ENCODE measurements around the gene S100A4. TPM values are rescaled to one million over a fixed set of nuclear protein-coding genes. Genes with fewer than 3 reads are reported as not detected.

S100A4 gene
- total RNA-seq, 1 donor from 2014 or later = 2.8 TPM

DNA sequence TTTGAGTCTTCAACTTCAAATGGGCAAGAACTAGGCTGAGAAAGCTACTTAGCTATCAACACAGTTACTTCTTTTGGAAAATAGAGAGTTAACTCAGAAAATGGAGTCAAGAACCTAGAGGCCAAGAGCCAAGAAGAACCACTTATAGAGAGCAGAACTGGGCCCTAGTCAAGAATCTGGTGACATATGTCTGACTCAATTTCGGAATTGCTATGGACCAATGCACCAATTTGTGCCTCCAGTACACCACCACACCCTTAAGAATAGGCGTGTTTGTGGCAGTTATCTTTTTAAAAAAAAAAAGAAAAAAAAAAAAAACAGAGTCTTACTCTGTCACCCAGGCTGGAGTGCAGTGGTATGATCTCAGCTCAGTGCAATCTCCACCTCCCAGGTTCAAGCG, 12.3 kb upstream of the S100A4 start:
- Mint-ChIP-seq H3K27me3 (ENCODE audit: unreplicated experiment) (peaks cover 5% of the 10 kb centered on the region), H3K27ac (ENCODE audit: unreplicated experiment) (no peak overlapping the region), H3K9me3 (ENCODE audit: unreplicated experiment) (no peaks in the 10 kb centered on the region), H3K36me3 (ENCODE audit: low read depth, unreplicated experiment) (no peaks in the 10 kb centered on the region), H3K4me3 (ENCODE audit: unreplicated experiment) (no peak overlapping the region), H3K4me1 (ENCODE audit: unreplicated experiment) (peaks cover 21% of the 10 kb centered on the region)
- DNase-seq (ENCODE audit: low spot score) = no peak
- TF ChIP-seq, protein P1, sequence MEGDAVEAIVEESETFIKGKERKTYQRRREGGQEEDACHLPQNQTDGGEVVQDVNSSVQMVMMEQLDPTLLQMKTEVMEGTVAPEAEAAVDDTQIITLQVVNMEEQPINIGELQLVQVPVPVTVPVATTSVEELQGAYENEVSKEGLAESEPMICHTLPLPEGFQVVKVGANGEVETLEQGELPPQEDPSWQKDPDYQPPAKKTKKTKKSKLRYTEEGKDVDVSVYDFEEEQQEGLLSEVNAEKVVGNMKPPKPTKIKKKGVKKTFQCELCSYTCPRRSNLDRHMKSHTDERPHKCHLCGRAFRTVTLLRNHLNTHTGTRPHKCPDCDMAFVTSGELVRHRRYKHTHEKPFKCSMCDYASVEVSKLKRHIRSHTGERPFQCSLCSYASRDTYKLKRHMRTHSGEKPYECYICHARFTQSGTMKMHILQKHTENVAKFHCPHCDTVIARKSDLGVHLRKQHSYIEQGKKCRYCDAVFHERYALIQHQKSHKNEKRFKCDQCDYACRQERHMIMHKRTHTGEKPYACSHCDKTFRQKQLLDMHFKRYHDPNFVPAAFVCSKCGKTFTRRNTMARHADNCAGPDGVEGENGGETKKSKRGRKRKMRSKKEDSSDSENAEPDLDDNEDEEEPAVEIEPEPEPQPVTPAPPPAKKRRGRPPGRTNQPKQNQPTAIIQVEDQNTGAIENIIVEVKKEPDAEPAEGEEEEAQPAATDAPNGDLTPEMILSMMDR (IDR thresholded peaks at IDR 0.05; ENCODE audit: unreplicated experiment) = no peak

DNA sequence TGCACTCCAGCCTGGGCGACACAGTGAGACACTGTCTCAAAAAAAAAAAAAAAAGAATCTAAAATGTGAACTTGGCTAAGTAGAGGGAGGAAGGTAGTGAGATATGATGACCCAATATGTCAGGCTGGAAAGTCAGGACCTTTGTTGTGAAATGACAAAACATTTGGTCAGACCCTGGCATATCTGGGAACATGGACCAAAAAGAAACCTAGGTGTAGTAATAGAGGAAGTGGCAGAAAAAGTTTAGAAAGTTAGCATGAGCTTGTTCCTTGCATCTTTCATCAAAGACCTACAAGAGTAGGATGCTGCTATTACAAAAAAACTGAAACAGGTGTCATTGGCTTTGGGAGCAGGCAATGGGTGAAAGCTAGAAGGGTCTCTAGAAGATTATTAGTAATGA, 10.7 kb upstream of the S100A4 start:
- Mint-ChIP-seq H3K4me1 (ENCODE audit: unreplicated experiment) (peaks cover 21% of the 10 kb centered on the region), H3K4me3 (ENCODE audit: unreplicated experiment) (no peak overlapping the region), H3K27me3 (ENCODE audit: unreplicated experiment) (peaks cover 5% of the 10 kb centered on the region), H3K27ac (ENCODE audit: unreplicated experiment) (no peak overlapping the region), H3K36me3 (ENCODE audit: low read depth, unreplicated experiment) (no peaks in the 10 kb centered on the region), H3K9me3 (ENCODE audit: unreplicated experiment) (no peaks in the 10 kb centered on the region)
- DNase-seq (ENCODE audit: low spot score) = no peak
- TF ChIP-seq, protein P1 (IDR thresholded peaks at IDR 0.05; ENCODE audit: unreplicated experiment) = no peak

DNA sequence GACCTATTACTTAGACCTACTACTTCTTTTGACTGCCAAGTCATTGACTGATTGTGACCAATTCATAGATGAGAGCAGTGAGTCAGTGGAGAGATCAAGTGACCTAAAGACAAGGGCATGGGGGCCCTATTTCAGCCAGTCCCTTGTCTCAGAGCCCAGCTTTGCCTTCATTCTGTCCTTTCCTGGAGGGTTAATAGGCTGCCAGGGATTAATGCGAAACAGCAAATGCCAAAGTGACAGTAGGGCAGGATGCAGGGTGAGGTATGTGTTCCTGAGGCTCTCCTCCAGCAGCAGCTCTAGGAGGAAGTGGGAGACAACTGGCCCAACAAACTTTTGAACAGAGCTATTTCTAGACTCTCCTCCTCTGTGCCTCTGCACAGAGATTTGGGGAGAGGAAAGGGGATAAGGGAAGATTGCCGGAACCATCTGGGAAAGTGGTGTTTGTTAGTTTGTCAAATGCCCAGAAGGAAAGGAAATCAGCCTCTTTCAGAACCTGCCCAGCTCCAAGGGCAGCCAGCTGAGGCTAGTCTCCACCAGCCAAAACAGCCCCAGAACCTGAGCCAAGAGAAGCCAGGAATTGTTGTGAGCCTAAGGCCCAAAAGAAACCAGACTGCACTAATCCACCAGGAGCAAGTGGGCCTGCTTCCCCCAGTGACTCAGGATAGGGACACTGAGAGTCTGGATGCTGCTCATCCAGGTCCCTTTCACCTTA, 8.4 kb upstream of the S100A4 start:
- peaks cover 34% of the 10 kb centered on the region for H3K4me1 Mint-ChIP-seq (ENCODE audit: unreplicated experiment)
- no peaks in the 10 kb centered on the region for H3K36me3 Mint-ChIP-seq (ENCODE audit: low read depth, unreplicated experiment)
- H3K27ac Mint-ChIP-seq (ENCODE audit: unreplicated experiment) = peak overlapping the region; percentile 80
- DNase-seq (ENCODE audit: low spot score) = no peak
- no peak overlapping the region for H3K4me3 Mint-ChIP-seq (ENCODE audit: unreplicated experiment)
- TF ChIP-seq, protein P1 (IDR thresholded peaks at IDR 0.05; ENCODE audit: unreplicated experiment) = no peak
- no peaks in the 10 kb centered on the region for H3K9me3 Mint-ChIP-seq (ENCODE audit: unreplicated experiment)
- peaks cover 10% of the 10 kb centered on the region for H3K27me3 Mint-ChIP-seq (ENCODE audit: unreplicated experiment)

GRCh38 chr1:153553096-153553495, 7.5 kb upstream of the S100A4 start:
- Mint-ChIP-seq H3K9me3 (ENCODE audit: unreplicated experiment) (no peaks in the 10 kb centered on the region), H3K27ac (ENCODE audit: unreplicated experiment) (no peak overlapping the region), H3K4me3 (ENCODE audit: unreplicated experiment) (no peak overlapping the region), H3K4me1 (ENCODE audit: unreplicated experiment) (peaks cover 34% of the 10 kb centered on the region), H3K27me3 (ENCODE audit: unreplicated experiment) (peaks cover 10% of the 10 kb centered on the region), H3K36me3 (ENCODE audit: low read depth, unreplicated experiment) (no peaks in the 10 kb centered on the region)
- TF ChIP-seq, protein P1 (IDR thresholded peaks at IDR 0.05; ENCODE audit: unreplicated experiment) = no peak
- DNase-seq (ENCODE audit: low spot score) = no peak

DNA sequence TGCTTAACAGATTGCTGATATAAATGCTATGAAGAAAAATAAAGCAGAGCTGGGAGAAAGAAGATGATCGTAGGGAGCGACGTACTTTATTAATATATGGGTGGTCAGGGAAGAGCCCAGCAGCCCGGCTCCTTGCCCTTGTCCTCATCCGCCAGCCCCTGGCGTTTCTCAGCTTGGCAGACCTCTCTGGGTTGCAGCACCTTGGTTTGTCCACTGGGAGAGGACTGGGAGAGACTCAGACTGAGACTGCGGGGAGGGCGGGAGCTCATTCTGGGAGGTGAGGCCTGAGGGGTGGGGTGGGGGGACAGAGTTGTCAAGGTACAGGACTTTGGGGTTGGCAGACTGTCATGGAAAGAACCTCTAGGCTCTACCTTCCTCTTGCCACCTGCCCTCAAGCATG, 6.7 kb upstream of the S100A4 start:
- TF ChIP-seq, protein P1 (IDR thresholded peaks at IDR 0.05; ENCODE audit: unreplicated experiment) = no peak
- H3K4me3 Mint-ChIP-seq (ENCODE audit: unreplicated experiment) = no peak overlapping the region
- DNase-seq (ENCODE audit: low spot score) = no peak
- H3K36me3 Mint-ChIP-seq (ENCODE audit: low read depth, unreplicated experiment) = no peaks in the 10 kb centered on the region
- H3K4me1 Mint-ChIP-seq (ENCODE audit: unreplicated experiment) = peaks cover 34% of the 10 kb centered on the region
- H3K27ac Mint-ChIP-seq (ENCODE audit: unreplicated experiment) = no peak overlapping the region
- peaks cover 10% of the 10 kb centered on the region for H3K27me3 Mint-ChIP-seq (ENCODE audit: unreplicated experiment)
- H3K9me3 Mint-ChIP-seq (ENCODE audit: unreplicated experiment) = no peaks in the 10 kb centered on the region
